ENCODE results near the gene RSPH1.

The RSPH1 gene

DNA sequence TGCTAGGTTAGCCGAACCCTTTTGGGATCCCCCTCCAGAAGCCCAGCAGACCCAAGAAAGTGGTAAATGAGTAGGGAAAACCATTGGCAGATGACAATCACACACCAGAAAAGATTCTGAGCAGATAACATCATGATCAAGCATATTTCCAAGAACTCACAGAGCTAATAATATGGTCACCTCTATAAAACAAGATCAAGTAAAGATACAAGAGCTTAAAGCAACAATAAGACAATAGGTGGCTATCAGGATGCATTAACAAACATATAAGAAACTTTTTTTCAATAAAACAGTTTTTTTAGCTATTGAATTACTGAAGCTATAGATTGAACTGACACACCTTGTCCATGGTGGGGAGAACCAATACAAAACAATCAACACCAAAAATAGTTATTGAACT lies 63.3 kb downstream of the RSPH1 start:
- peaks cover 13% of the 10 kb centered on the region for H3K9me3 ChIP-seq (ENCODE audit: insufficient read depth, low read depth, low read length)
- no peaks in the 10 kb centered on the region for H3K27me3 ChIP-seq (ENCODE audit: insufficient read depth, low read length, poor library complexity, severe bottlenecking)

DNA sequence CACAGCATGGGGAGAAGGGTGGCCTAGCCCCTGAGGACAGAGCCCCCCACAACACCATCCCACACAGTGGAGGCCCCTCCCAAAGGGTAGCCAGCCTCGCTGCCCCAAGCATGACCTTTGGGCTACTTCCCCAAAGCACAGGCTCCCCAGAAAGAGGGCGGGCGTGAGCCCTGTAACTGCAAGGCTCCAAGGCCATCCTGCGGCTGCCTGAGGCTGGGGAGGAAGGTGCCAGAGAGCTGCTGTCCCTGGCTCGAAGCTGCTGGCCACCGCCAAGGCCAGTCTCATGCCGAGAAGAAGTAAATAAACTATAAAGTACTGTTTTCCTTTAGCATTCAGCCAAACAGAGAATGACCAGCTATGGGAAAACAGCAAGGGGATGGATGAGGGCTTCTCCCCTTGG lies 64.8 kb downstream of the RSPH1 start:
- no peak overlapping the region for H2AFZ ChIP-seq (ENCODE audit: low read length)
- no peaks in the 10 kb centered on the region for H3K27me3 ChIP-seq (ENCODE audit: insufficient read depth, low read length, poor library complexity, severe bottlenecking)
- peaks cover 13% of the 10 kb centered on the region for H3K9me3 ChIP-seq (ENCODE audit: insufficient read depth, low read depth, low read length)
- H4K20me1 ChIP-seq (ENCODE audit: insufficient read depth, low read length, poor library complexity, severe bottlenecking): no peaks in the 10 kb centered on the region
- no peak overlapping the region for H3K4me2 ChIP-seq (ENCODE audit: low read depth, low read length, poor library complexity, severe bottlenecking)
- H3K9ac ChIP-seq (ENCODE audit: low read depth, low read length, poor library complexity, severe bottlenecking): no peak overlapping the region
- H3K4me3 ChIP-seq (ENCODE audit: low read length, poor library complexity, severe bottlenecking): no peak overlapping the region
- H3K4me1 ChIP-seq (ENCODE audit: insufficient read depth, low read length, poor library complexity, severe bottlenecking): peaks cover 20% of the 10 kb centered on the region
- 0 out of 2 replicates have a peak, but pooled peaks cover 5% of the 10 kb centered on the region for H3K79me2 ChIP-seq (ENCODE audit: insufficient read depth, low read length)
- no peaks in the 10 kb centered on the region for H3K9me2 ChIP-seq (replicated peaks; ENCODE audit: low read depth, low read length)
- no peaks in the 10 kb centered on the region for H3F3A ChIP-seq (ENCODE audit: low read depth)
- peaks cover 29% of the 10 kb centered on the region; the same call in 1 of the 2 replicates for H3K36me3 ChIP-seq (ENCODE audit: insufficient read depth, low read length)
- no peak for TF ChIP-seq EZH2phosphoT487 (IDR thresholded peaks at IDR 0.05; ENCODE audit: borderline replicate concordance)
- TF ChIP-seq, protein P1, sequence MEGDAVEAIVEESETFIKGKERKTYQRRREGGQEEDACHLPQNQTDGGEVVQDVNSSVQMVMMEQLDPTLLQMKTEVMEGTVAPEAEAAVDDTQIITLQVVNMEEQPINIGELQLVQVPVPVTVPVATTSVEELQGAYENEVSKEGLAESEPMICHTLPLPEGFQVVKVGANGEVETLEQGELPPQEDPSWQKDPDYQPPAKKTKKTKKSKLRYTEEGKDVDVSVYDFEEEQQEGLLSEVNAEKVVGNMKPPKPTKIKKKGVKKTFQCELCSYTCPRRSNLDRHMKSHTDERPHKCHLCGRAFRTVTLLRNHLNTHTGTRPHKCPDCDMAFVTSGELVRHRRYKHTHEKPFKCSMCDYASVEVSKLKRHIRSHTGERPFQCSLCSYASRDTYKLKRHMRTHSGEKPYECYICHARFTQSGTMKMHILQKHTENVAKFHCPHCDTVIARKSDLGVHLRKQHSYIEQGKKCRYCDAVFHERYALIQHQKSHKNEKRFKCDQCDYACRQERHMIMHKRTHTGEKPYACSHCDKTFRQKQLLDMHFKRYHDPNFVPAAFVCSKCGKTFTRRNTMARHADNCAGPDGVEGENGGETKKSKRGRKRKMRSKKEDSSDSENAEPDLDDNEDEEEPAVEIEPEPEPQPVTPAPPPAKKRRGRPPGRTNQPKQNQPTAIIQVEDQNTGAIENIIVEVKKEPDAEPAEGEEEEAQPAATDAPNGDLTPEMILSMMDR (conservative IDR thresholded peaks at IDR 0.05; ENCODE audit: low read length): no peak

More for the DNA sequence above, 63.3 kb downstream of the RSPH1 start:
- Histone ChIP-seq H3K4me2 (ENCODE audit: low read depth, low read length, poor library complexity, severe bottlenecking) (no peak overlapping the region), H2AFZ (ENCODE audit: low read length) (no peak overlapping the region), H3K36me3 (ENCODE audit: insufficient read depth, low read length) (peaks cover 41% of the 10 kb centered on the region; the same call in 1 of the 2 replicates), H3K79me2 (ENCODE audit: insufficient read depth, low read length) (no peaks in the 10 kb centered on the region), H3F3A (ENCODE audit: low read depth) (no peaks in the 10 kb centered on the region), H3K9ac (ENCODE audit: low read depth, low read length, poor library complexity, severe bottlenecking) (no peak overlapping the region), H3K4me1 (ENCODE audit: insufficient read depth, low read length, poor library complexity, severe bottlenecking) (peaks cover 5% of the 10 kb centered on the region), H4K20me1 (ENCODE audit: insufficient read depth, low read length, poor library complexity, severe bottlenecking) (no peaks in the 10 kb centered on the region), H3K9me2 (replicated peaks; ENCODE audit: low read depth, low read length) (no peaks in the 10 kb centered on the region), H3K4me3 (ENCODE audit: low read length, poor library complexity, severe bottlenecking) (no peak overlapping the region)
- no peak for TF ChIP-seq EZH2phosphoT487 (IDR thresholded peaks at IDR 0.05; ENCODE audit: borderline replicate concordance)
- TF ChIP-seq, protein P1 (conservative IDR thresholded peaks at IDR 0.05; ENCODE audit: low read length): no peak

DNA sequence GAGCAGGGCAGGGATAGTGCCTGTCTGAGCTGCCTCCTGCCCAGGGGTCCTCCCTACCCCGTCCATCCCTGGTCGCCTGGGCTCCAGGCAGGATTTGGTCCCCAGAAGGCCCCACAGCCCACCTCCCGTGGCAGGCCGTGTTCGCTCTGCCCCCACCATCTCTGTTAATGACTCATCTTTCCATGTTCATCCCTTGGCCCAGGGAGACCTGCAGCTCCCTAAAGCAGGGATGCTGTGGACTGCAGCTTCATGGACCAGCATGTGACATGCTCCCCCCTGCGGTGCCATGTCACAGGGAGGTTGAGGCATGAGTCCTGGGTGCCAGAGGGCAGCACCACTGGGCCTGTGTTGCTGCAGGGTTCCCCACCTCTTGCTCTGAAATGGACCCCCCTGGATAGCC lies 65.5 kb downstream of the RSPH1 start:
- H2AFZ ChIP-seq (ENCODE audit: low read length): no peak overlapping the region
- H3K4me3 ChIP-seq (ENCODE audit: low read length, poor library complexity, severe bottlenecking): no peak overlapping the region
- peaks cover 27% of the 10 kb centered on the region for H3K4me1 ChIP-seq (ENCODE audit: insufficient read depth, low read length, poor library complexity, severe bottlenecking)
- TF ChIP-seq, protein P1 (conservative IDR thresholded peaks at IDR 0.05; ENCODE audit: low read length): no peak
- no peak for TF ChIP-seq EZH2phosphoT487 (IDR thresholded peaks at IDR 0.05; ENCODE audit: borderline replicate concordance)
- H3K9ac ChIP-seq (ENCODE audit: low read depth, low read length, poor library complexity, severe bottlenecking): no peak overlapping the region
- peaks cover 6% of the 10 kb centered on the region for H3F3A ChIP-seq (ENCODE audit: low read depth)
- 0 out of 2 replicates have a peak, but pooled peaks cover 5% of the 10 kb centered on the region for H3K79me2 ChIP-seq (ENCODE audit: insufficient read depth, low read length)
- no peaks in the 10 kb centered on the region for H3K9me2 ChIP-seq (replicated peaks; ENCODE audit: low read depth, low read length)
- H3K36me3 ChIP-seq (ENCODE audit: insufficient read depth, low read length): peaks cover 25% of the 10 kb centered on the region; the same call in 1 of the 2 replicates
- H3K9me3 ChIP-seq (ENCODE audit: insufficient read depth, low read depth, low read length): peaks cover 13% of the 10 kb centered on the region
- no peak overlapping the region for H3K4me2 ChIP-seq (ENCODE audit: low read depth, low read length, poor library complexity, severe bottlenecking)
- H4K20me1 ChIP-seq (ENCODE audit: insufficient read depth, low read length, poor library complexity, severe bottlenecking): no peaks in the 10 kb centered on the region
- H3K27me3 ChIP-seq (ENCODE audit: insufficient read depth, low read length, poor library complexity, severe bottlenecking): no peaks in the 10 kb centered on the region
